Activated naive CD4-positive, alpha-beta T cell treated with anti-CD3 and anti-CD28 coated beads, Interleukin-2, amount 50 U/mL, for 72 hours (primary cell): ENCODE data around the gene GYG2. TPM values are rescaled to one million over a fixed set of nuclear protein-coding genes. Genes with fewer than 3 reads are reported as not detected.
"Not testable (repeated sequence)": the region's sequence is repeated elsewhere in the genome, so short reads cannot be mapped to it uniquely, and the experiment has no call there.

Experiments
- ATAC-seq, 2 donors: fragments of 150-1000 bp; cut with Tn5 transposase; 2 replicates each; pipeline ENCODE4 v1.10.0; 2021; ENCODE audit warnings: mild to moderate bottlenecking in 2 of 2, moderate library complexity in 2 of 2
- DNase-seq, 2 donors: peaks; one replicate each; pipeline ENCODE4 v3.0.0; 2021 to 2022; ENCODE audit warnings: low spot score in 2 of 2
- H3K27ac Mint-ChIP-seq, 2 donors: one replicate each; pipeline ENCODE4 v1.8.0; 2022; ENCODE audit warnings: mild to moderate bottlenecking in 2 of 2, mixed read lengths in 2 of 2
- H3K36me3 Mint-ChIP-seq, 2 donors: one replicate each; pipeline ENCODE4 v1.8.0; 2022; ENCODE audit warnings: mixed read lengths in 2 of 2
- H3K9me3 Mint-ChIP-seq, 2 donors: one replicate each; pipeline ENCODE4 v1.8.0; 2022; ENCODE audit warnings: mixed read lengths in 2 of 2
- total RNA-seq, 2 donors: library from RNA; stranded (reverse); gene quantifications; one replicate each; pipeline ENCODE4 v1.2.3, GENCODE V29; 2022

The GYG2 gene
- total RNA-seq, 2 donors from 2014 or later: not detected

DNA sequence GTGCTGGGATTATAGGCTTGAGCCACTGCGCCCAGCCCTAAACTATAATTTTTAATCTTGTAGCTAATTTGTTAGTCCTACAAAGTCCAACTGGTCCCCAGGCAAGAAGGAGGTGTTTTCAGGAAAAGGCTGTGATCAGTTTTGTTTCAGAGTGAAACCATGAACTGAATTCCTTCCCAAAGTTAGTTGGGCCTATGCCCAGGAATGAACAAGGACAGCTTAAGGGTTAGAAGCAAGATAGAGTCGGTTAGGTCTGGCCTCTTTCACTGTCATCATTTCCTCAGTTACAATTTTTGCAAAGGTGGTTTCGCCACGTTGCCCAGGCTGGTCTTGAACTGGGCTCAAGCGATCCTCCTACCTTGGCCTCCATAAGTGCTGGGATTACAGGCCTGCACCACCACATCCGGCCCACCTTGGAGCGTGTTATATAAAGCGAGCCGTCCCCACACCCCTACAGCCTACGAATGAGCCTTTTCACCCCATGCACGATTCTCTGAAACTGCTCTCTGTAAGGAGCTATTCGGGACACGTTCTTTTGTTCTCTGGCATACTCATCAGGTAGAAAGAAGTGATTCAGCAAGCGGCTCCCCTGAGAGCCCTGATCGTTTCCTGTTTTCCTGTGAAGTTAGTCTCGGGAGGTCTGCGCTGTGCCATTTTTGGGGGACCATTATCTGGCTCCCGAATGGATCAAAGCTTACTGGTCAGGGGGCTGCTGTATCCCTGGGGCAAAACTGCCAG, 24.5 kb upstream of the GYG2 start:
- not testable (repeated sequence) for H3K27ac Mint-ChIP-seq

DNA sequence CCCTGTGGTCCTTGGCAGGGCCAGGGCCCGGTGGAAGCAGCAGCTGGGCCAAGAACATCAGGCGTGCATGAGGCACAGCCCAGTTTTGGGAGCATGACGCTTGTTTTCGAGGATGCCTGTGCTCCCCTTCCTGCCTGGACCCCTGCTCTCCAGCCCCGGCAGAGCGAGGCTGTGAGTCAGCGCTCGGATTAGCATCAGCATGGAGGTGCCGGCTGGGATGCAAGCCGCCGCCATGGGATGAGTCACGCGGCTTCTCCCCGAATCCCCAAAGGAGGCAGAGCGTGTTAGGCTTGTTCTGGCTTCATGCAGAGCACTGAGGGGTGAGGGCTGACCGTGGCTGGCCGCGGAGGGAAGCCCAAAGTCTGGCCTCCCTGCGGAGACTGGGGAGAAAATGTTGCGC, 23.9 kb upstream of the GYG2 start:
- not testable (repeated sequence) for DNase-seq, ATAC-seq, H3K27ac Mint-ChIP-seq, H3K36me3 Mint-ChIP-seq, H3K9me3 Mint-ChIP-seq

More for the DNA sequence above, 24.5 kb upstream of the GYG2 start:
- H3K36me3 Mint-ChIP-seq, DNase-seq, ATAC-seq, H3K9me3 Mint-ChIP-seq: not testable (repeated sequence)

DNA sequence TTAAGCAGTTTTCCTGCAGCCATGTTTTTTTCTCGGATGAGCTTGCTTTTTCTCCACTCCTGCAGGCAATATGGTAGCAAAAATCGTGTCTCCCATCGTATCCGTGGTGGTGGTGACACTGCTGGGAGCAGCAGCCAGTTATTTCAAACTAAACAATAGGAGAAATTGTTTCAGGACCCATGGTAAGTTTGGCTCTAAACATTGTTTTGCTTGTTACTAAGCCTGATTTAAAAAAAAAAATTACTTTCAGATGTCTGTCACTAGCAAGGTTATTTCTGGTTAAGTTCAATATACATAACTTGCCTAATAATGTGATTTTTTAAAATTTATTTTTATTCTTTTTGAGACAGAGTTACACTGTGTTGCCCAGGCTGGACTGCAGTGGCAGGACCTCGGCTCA, 17.5 kb upstream of the GYG2 start:
- no peaks in the 10 kb centered on the region for H3K9me3 Mint-ChIP-seq
- H3K36me3 Mint-ChIP-seq: no peaks in the 10 kb centered on the region
- DNase-seq (no peak), ATAC-seq (no peak)
- no peak overlapping the region for H3K27ac Mint-ChIP-seq

DNA sequence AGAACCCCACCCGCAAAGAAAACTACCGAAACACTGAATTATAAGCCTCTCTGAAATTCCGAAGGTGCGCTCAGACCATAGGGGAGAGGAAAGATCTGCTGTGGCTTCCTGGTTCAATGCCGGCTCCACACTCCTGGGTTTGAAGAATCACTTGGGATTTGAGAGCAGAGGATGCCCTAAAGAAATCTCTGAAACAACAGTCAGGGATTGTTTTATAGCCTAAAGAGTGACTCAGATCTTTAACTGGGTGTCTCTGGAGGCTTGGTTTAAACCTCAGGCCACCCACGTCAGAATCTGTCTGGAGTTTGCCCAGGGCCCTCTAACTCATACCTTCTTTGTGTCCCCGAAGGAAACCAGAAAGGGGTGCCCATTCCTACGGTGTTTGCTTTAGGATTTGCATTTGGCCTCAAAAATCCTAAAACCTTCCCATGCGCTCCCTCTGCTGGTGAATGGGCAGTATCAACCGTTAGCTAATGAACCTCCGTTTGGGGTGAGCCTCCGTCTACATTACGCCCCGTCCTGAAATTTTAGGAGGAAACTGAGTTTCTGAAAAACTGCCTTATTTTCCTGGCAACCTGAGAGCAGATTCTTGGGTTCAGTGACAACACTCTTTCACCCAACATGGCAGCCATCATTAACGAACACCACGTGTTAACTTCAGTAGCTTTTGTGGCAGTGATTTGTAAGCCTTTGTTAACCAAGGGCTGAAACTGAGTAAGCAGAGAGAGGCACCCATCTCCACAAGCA, 16.4 kb upstream of the GYG2 start:
- DNase-seq: peak in 1 of 2 donors; percentile 20
- not testable (repeated sequence) for H3K9me3 Mint-ChIP-seq, H3K27ac Mint-ChIP-seq, H3K36me3 Mint-ChIP-seq
- peak; percentile 38 to 64 for ATAC-seq

DNA sequence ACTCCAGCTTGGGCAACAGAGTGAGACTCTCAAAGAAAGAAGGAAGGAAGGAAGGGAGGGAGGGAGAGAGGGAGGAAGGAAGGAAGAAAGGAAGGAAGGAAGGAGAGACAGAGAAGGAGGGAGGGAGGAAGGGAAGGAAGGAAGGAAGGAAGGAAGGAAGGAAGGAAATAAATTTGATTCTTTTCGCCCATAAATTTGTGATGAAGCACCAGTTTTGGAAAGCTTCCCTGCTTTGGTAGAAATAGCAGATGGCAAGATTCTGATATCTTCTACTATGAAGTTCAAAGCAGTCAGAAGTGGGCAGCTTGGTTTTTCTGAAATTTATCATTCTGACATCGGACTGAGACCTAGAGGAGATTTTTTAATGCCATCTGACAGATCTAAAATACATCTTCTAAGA, 11.7 kb upstream of the GYG2 start:
- H3K36me3 Mint-ChIP-seq: no peaks in the 10 kb centered on the region
- no peaks in the 10 kb centered on the region for H3K9me3 Mint-ChIP-seq
- H3K27ac Mint-ChIP-seq: no peak overlapping the region
- DNase-seq (no peak), ATAC-seq (no peak)

DNA sequence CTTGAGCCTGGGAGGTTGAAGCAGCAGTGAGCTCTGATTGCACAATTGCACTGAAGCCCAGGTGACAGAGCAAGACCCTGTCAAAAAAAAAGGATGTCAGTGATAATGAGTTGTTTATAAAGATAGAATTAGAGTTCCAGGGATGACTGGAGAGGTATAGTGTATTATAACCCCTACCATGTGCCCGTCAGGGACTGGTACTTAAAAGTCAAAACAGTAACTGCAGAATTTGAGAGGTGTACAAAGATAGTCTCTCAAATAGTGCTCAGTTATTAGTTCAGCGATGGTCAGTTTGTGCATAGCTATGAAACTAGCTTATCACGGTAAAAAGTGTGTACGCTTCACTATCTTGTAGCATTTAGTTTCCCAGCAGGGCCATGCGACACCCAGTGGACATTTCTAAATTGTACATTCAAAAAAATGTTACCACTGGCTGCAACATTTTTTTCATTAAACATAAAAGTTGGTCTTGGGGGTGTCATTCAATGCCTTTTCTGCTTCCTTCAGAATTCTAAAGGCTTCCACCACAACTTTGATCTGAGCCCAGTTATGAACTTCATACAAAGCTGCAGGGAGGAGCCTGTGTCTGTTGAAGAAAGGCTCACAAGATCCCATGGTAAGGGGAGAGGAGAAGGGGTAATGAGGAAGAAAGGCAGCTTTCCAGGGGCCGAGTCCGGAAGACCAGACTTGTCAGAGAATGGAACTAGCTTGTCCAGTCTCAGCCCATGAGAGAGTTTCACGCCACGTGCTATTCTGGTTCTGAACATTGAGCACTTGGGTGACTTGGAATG, 9.2 kb upstream of the GYG2 start:
- Mint-ChIP-seq H3K36me3 (no peaks in the 10 kb centered on the region), H3K27ac (no peak overlapping the region), H3K9me3 (no peaks in the 10 kb centered on the region)
- no peak for ATAC-seq
- DNase-seq: no peak

DNA sequence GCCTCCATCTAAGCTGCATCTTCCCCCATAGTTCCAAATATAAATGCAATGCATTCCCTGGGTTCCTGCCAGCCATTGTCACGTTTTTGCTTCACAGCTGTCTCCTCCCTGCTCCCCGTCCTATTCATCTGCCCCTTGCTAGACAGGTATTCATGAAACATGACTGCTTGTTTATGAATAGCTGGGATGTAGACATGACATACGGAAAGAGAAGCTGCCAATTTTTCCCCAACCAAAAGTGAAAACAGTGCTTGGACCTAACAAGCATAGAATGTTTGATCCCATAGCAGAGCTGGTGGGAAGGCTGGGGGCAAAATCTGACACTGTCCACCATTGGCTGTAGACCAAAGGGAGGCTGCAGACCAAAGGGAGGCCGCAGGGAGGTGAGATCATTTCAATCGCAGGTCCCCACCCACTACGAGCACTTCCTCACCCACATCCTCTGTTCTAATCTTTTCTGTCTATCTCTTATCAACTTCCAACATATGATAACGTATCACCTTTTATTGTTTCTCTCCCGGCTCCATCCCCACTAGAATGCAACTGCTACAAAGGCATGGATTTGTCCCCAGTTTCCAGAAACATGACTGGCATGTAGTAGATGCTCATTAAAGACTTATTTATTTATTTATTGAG, 8.5 kb upstream of the GYG2 start:
- ATAC-seq: no peak

DNA sequence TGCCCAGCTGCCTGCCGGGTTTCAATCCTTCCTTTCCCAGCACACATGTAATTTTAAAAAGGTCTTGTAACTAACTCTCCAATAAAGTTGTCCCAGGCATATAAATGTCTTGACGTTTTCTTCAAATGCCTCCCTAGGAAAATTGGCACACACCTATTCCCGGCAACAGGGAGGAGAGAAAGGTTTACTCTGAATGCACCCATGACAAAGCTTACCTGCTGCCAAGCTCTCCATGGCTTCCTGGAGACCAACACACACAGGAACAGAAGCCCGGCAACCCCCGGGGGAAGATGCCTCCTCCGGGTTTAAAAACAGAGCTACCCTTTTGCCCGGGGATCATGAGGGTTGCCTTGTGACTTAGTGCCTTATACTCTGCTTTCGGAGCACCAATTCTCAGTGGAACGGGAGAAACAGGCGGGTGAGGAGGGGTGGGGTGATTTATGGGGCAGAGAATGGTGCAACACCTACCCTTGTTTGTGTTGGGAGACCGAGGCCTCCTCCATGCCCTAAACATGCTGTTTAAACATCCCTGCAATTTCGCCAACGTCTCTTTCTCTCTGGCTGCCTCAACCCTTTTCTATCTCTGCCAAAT, 4.8 kb upstream of the GYG2 start:
- no peak for DNase-seq
- ATAC-seq: no peak
- H3K27ac Mint-ChIP-seq: no peak overlapping the region
- H3K36me3 Mint-ChIP-seq: no peaks in the 10 kb centered on the region
- H3K9me3 Mint-ChIP-seq: no peaks in the 10 kb centered on the region

More for the DNA sequence above, 8.5 kb upstream of the GYG2 start:
- Mint-ChIP-seq H3K27ac (no peak overlapping the region), H3K9me3 (no peaks in the 10 kb centered on the region), H3K36me3 (no peaks in the 10 kb centered on the region)
- DNase-seq: no peak

DNA sequence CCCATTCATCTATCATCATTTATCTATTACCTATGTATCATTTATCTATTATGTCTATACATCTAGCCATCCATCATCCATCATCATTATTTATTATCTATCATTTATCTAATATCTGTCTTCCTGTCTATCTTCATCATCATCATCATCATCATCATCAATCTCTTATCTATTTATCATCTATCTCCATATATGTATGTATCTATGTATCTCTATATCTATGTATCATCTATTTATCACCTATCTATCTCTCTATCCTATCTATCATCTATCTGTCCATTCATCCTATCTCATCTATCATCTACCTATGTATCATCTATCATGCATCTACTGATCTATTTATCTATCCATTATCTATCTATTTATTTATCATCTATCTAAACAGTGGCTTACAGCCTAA, 3.8 kb upstream of the GYG2 start:
- no peaks in the 10 kb centered on the region for H3K36me3 Mint-ChIP-seq
- ATAC-seq (no peak), DNase-seq (no peak)
- H3K27ac Mint-ChIP-seq: no peak overlapping the region
- no peaks in the 10 kb centered on the region for H3K9me3 Mint-ChIP-seq

DNA sequence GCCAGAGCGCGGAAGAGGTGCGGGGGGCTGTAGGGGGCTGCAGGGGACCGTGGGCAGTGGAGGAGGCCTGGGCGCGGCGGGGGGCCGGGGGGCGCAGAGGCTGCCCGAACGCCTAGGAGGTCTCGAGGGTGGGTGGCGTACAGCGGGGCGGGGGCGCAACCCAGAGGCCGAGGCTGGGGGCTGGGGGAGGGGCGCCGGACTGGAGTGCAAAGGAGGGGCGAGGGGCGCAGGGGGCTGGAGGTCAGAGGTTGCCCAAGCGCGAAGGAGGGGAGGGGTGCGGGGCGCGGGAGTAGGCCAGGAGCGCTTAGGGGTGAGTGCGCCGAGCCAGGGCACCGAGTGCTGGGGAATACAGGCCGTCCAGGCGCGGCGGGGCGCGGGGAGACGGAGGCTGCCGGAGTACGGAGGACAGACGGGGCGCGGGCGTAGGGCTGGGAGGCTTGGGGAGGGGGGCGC, 255 bp downstream of the GYG2 start:
- Mint-ChIP-seq H3K9me3 (no peaks in the 10 kb centered on the region), H3K27ac (no peak overlapping the region), H3K36me3 (no peaks in the 10 kb centered on the region)
- DNase-seq (no peak), ATAC-seq (no peak)

DNA sequence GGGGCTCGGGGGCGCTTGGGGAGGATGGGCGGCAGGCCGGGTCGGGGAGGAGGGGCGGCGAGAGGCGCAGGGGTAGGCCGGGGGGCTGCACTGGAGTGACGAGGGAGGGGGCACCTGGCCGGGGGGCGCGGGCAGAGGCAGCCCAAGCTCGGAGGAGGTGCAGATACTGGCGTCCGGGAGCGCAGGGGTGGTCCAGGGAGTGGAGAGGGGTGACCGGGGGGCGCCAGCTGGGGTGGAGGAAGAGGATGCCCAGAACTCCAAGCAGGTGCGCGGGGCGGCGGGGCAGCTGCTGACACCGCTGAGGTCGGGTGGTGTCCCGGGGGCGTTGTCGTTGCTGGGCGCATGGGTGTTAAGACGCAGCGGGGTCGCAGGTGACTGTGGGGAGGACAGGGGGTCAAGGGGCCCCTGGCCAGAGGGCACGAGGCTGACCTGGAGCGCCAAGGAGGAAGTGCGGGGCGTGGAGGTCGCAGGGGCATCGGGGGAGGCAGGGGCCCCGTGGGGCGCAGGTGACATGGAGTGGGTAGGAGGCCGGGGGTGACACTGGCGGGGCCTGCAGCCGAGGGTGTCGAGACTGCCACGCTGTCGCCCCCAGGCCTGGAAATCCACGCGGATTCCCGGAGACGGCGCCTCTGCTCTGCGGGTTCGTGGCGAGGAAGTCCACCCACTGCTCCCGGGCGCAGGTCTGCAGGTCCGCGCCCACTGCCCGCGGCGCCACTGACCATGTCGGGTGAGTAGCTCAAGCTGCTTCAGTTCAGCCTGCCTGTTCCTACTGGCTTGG, 928 bp downstream of the GYG2 start:
- Mint-ChIP-seq H3K27ac (no peak overlapping the region), H3K36me3 (no peaks in the 10 kb centered on the region), H3K9me3 (no peaks in the 10 kb centered on the region)
- DNase-seq (no peak), ATAC-seq (no peak)

DNA sequence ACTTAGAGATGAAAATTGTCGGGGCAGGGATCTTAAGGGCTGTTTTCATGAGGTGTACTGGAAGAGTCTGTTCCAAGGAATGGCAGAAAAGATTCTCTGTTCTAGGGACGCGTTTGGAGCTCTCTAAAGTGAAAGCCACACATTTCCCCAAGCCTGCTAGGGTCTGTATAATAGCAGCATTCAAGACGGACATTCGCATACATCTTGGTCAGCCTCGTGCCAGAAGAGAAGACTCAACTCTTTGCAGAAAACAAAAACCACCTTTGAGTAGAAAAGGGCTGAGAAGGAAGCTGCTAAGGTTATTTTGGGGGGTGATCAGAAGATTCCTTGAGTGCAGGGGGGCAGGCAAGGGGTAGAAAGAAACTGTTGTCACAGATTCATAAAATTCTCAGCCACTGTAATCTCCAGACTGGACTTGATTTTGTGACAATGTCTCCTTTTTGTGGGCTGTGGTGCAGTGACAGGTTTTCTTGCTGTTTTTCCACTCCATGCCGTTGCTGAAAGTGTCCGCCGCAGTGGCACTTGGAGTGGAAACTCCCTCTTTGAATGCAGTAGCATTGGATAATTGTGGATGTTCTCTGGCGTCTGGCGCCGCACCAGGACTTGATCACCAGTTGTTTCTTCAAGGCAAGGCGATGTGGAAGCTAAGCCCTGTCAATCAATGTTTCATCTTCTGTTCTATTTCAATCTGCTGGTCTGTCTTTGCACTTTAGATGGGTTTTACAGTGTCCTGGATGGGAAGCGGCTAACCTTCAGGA, 2.9 kb downstream of the GYG2 start:
- Mint-ChIP-seq H3K27ac (no peak overlapping the region), H3K36me3 (no peaks in the 10 kb centered on the region), H3K9me3 (peaks cover 5 to 6% of the 10 kb centered on the region in 2 donors)
- no peak for DNase-seq
- ATAC-seq: no peak

DNA sequence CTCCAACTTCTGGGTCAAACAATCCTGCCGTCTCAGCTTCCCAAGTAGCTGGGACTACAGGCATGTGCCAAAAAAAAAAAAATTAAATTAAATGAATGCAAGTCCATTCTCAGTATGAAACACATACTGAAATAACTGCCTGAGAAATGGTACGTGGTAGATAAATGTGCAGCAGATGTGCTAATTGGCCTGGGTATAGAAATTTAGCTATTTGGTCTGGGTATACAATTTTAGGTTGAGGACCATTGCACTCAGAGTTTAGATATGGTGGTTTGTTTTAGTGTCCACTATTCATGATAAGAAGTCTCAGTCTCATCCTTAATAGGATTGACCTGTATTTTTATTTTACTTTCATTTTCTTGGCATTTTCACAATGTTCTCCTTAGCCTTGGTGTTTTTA, 9.2 kb downstream of the GYG2 start:
- Mint-ChIP-seq H3K9me3 (peaks cover 11 to 19% of the 10 kb centered on the region in 2 donors), H3K36me3 (peaks cover 0 to 4% of the 10 kb centered on the region in 2 donors), H3K27ac (no peak overlapping the region)
- no peak for DNase-seq
- no peak for ATAC-seq

DNA sequence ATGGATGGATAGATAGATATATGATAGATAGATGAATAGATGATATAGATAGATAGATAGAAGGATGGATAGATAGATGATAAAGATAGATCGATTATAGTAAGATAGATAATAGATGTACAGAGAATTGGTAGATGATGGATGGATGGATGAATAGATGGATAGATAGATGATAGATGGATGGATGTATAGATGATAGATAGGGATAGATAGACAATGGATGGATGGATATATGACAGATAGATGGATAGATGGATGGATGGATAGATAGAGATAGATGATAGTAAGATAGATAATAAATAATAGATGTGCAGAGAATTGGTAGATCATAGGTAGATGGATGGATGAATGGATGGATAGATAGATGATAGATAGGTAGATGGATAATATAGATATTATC, 12.2 kb downstream of the GYG2 start:
- Mint-ChIP-seq H3K9me3 (peaks cover 7 to 16% of the 10 kb centered on the region in 2 donors), H3K36me3 (peaks cover 0 to 4% of the 10 kb centered on the region in 2 donors), H3K27ac (no peak overlapping the region)
- DNase-seq (no peak), ATAC-seq (no peak)

DNA sequence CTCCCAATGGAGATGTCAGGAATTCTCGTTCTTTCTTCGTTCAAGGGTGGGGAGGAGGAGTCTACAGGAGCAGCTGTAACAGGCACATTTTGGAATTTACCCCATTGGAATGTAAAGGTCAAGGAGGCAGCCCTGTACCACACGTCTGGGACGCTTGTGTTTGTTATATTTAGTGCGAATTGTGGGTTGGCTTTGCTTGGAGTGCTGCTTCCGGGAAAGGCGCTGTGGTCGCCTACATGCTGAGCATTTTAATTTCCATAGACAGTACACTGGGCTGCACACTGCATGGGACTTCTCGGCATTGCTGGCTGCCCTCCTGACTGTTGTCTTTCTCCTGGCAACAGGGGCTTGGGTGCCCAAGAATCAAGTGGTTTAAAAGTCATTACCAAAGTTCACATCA, 12.8 kb downstream of the GYG2 start:
- Mint-ChIP-seq H3K27ac (no peak overlapping the region), H3K36me3 (peaks cover 0 to 4% of the 10 kb centered on the region in 2 donors), H3K9me3 (peaks cover 5 to 15% of the 10 kb centered on the region in 2 donors)
- DNase-seq (no peak), ATAC-seq (no peak)
